ENCODE data around the gene FAM174B.

The FAM174B gene

GRCh38 chr15:92599394-92599970, 56.1 kb downstream of the FAM174B start:
- H3K27me3 ChIP-seq (ENCODE audit: low read length), result no peaks in the 10 kb centered on the region
- no peak overlapping the region for H3K27ac ChIP-seq (ENCODE audit: low read depth, low read length)
- H3K4me2 ChIP-seq (ENCODE audit: low read depth, low read length, poor library complexity, severe bottlenecking), result no peak overlapping the region
- no peaks in the 10 kb centered on the region for H3K36me3 ChIP-seq (ENCODE audit: low read length)
- H3F3A ChIP-seq (ENCODE audit: insufficient read depth), result no peaks in the 10 kb centered on the region
- no peak overlapping the region for H2AFZ ChIP-seq (ENCODE audit: low read depth, low read length, severe bottlenecking)
- TF ChIP-seq EZH2phosphoT487 (conservative IDR thresholded peaks at IDR 0.05; ENCODE audit: low read length) (no peak), CTCF (IDR thresholded peaks at IDR 0.05; ENCODE audit: insufficient read depth, low read length, poor library complexity, severe bottlenecking) (no peak)
- H3K9me2 ChIP-seq (replicated peaks; ENCODE audit: insufficient read depth, low read length), result no peaks in the 10 kb centered on the region
- no peaks in the 10 kb centered on the region for H3K9me3 ChIP-seq (ENCODE audit: insufficient read depth, low read length)
- H4K20me1 ChIP-seq (ENCODE audit: low read depth, low read length), result no peaks in the 10 kb centered on the region
- no peaks in the 10 kb centered on the region for H3K79me2 ChIP-seq (ENCODE audit: insufficient read depth, low read length)
- no peak overlapping the region for H3K4me3 ChIP-seq (ENCODE audit: insufficient read depth, low read length, poor library complexity, severe bottlenecking)
- no peak overlapping the region for H3K9ac ChIP-seq (ENCODE audit: low read length)

GRCh38 chr15:92597548-92597947, 58.0 kb downstream of the FAM174B start:
- H3K27ac ChIP-seq (ENCODE audit: low read depth, low read length), result no peak overlapping the region
- no peak for TF ChIP-seq EZH2phosphoT487 (conservative IDR thresholded peaks at IDR 0.05; ENCODE audit: low read length)
- no peak for TF ChIP-seq CTCF (IDR thresholded peaks at IDR 0.05; ENCODE audit: insufficient read depth, low read length, poor library complexity, severe bottlenecking)
- no peaks in the 10 kb centered on the region for H3K79me2 ChIP-seq (ENCODE audit: insufficient read depth, low read length)
- no peaks in the 10 kb centered on the region for H3K9me3 ChIP-seq (ENCODE audit: insufficient read depth, low read length)
- no peaks in the 10 kb centered on the region for H3K36me3 ChIP-seq (ENCODE audit: low read length)
- H3K4me2 ChIP-seq (ENCODE audit: low read depth, low read length, poor library complexity, severe bottlenecking), result no peak overlapping the region
- no peak overlapping the region for H2AFZ ChIP-seq (ENCODE audit: low read depth, low read length, severe bottlenecking)
- H3K27me3 ChIP-seq (ENCODE audit: low read length), result no peaks in the 10 kb centered on the region
- H4K20me1 ChIP-seq (ENCODE audit: low read depth, low read length), result no peaks in the 10 kb centered on the region
- no peak overlapping the region for H3K4me3 ChIP-seq (ENCODE audit: insufficient read depth, low read length, poor library complexity, severe bottlenecking)
- no peak overlapping the region for H3K9ac ChIP-seq (ENCODE audit: low read length)
- no peaks in the 10 kb centered on the region for H3K9me2 ChIP-seq (replicated peaks; ENCODE audit: insufficient read depth, low read length)
- H3F3A ChIP-seq (ENCODE audit: insufficient read depth), result no peaks in the 10 kb centered on the region

- H3K9me3 ChIP-seq (ENCODE audit: insufficient read depth, low read length), result no peaks in the 10 kb centered on the region
- no peak overlapping the region for H3K9ac ChIP-seq (ENCODE audit: low read length)
- H3K4me3 ChIP-seq (ENCODE audit: insufficient read depth, low read length, poor library complexity, severe bottlenecking), result no peak overlapping the region
- no peak overlapping the region for H2AFZ ChIP-seq (ENCODE audit: low read depth, low read length, severe bottlenecking)
- H3K4me2 ChIP-seq (ENCODE audit: low read depth, low read length, poor library complexity, severe bottlenecking), result no peak overlapping the region
- no peaks in the 10 kb centered on the region for H3K9me2 ChIP-seq (replicated peaks; ENCODE audit: insufficient read depth, low read length)
- H3F3A ChIP-seq (ENCODE audit: insufficient read depth), result no peaks in the 10 kb centered on the region
- H4K20me1 ChIP-seq (ENCODE audit: low read depth, low read length), result no peaks in the 10 kb centered on the region
- no peaks in the 10 kb centered on the region for H3K79me2 ChIP-seq (ENCODE audit: insufficient read depth, low read length)
- no peaks in the 10 kb centered on the region for H3K36me3 ChIP-seq (ENCODE audit: low read length)
- H3K27me3 ChIP-seq (ENCODE audit: low read length), result no peaks in the 10 kb centered on the region
- no peak overlapping the region for H3K27ac ChIP-seq (ENCODE audit: low read depth, low read length)
- no peak for TF ChIP-seq EZH2phosphoT487 (conservative IDR thresholded peaks at IDR 0.05; ENCODE audit: low read length)
- TF ChIP-seq CTCF (IDR thresholded peaks at IDR 0.05; ENCODE audit: insufficient read depth, low read length, poor library complexity, severe bottlenecking), result no peak
These were observed 59.0 kb downstream of the FAM174B start for GRCh38 chr15:92596623-92597022.

Data from SU-DHL-6 (cell line).